K562 (cell line): ENCODE results near the gene MBNL1.

Experiments used
- EHMT2 ChIP-seq: fragments of 450-650 bp; IDR thresholded peaks from 2 replicates; pipeline ENCODE4 v1.6.1; 2018; ENCODE audit warnings: antibody characterized with exemption
- MIER1 ChIP-seq: fragments of 450-650 bp; IDR thresholded peaks from 2 replicates; pipeline ENCODE4 v1.6.1; 2016; ENCODE audit warnings: antibody characterized with exemption, mild to moderate bottlenecking, low read depth
- NR3C1 ChIP-seq: sonication (generic); formaldehyde crosslinking; IDR thresholded peaks from 2 replicates; pipeline ENCODE4 v1.8.1; 2022; ENCODE audit warnings: missing genetic modification reagents
- POLR2AphosphoS2 ChIP-seq: IDR thresholded peaks from 2 replicates; pipeline ENCODE4 v1.6.1; 2012; ENCODE audit warnings: low read length, improper control_type of control experiment
- RAD21 ChIP-seq, 2 experiments: fragments of 250-450 bp in 1 of 2; fragments of 450-650 bp in 1 of 2; sonication (Bioruptor Pico) in 1 of 2; formaldehyde crosslinking in 1 of 2; IDR thresholded peaks in 1 of 2; conservative IDR thresholded peaks in 1 of 2; 2 replicates each; pipeline versions ENCODE4 v1.4.0 to v1.8.0; 2020 to 2022; ENCODE audit warnings: mild to moderate bottlenecking in 2 of 2, moderate library complexity in 1 of 2
- RBBP5 ChIP-seq: fragments of 200-600 bp; sonication (generic); IDR thresholded peaks from 2 replicates; pipeline ENCODE4 v1.6.1; 2012; ENCODE audit warnings: borderline replicate concordance, mild to moderate bottlenecking, low read length, control low read depth, inconsistent platforms; ENCODE audit not compliant: insufficient read depth, poor library complexity, severe bottlenecking
- SIX5 ChIP-seq, 2 experiments: IDR thresholded peaks; 2 replicates each; pipeline ENCODE4 v1.6.1; 2011; ENCODE audit warnings: low read length in 2 of 2, borderline replicate concordance in 1 of 2, low read depth in 1 of 2, mild to moderate bottlenecking in 1 of 2, moderate library complexity in 1 of 2; ENCODE audit not compliant: insufficient read depth in 1 of 2
- TF ChIP-seq, protein P1 (sequence below): fragments of 250-450 bp; sonication (Bioruptor Pico); IDR thresholded peaks from 2 replicates; pipeline ENCODE4 v1.8.0; 2021; ENCODE audit warnings: moderate library complexity, mild to moderate bottlenecking, inconsistent platforms
- TF ChIP-seq, protein P2 (sequence below): fragments of 450-650 bp; IDR thresholded peaks from 2 replicates; pipeline ENCODE4 v1.6.1; 2017; ENCODE audit warnings: antibody characterized with exemption
- TF ChIP-seq, protein P3 (sequence below): IDR thresholded peaks from 3 replicates; pipeline ENCODE4 v1.6.1; 2011; ENCODE audit warnings: borderline replicate concordance, mild to moderate bottlenecking; ENCODE audit not compliant: insufficient read length, insufficient read depth

DNA sequence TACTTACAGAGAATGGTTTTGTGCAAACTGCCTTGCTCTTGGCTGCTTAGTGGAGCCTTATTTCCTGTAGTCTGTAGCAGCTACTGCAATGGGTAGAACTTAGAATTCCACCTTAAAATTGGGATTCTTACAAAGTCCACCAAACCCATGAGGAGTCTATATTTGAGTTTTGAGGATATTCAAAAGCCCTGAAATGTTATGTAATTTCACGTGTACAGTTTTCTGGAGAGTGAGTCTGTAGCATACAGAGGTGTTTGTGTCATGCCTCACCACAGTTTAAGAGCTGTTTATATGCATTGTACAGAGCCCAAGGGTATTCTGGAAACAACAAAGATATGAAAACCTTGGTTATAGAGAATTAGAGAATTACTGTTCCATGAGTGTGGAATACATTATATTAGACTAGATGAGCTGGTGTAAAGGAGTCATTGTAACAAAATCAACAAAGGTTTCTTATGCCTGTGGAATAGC, 114.4 kb downstream of the MBNL1 start:
- TF ChIP-seq, protein P1, sequence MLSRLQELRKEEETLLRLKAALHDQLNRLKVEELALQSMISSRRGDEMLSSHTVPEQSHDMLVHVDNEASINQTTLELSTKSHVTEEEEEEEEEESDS (CRISPR knock-in tag), result no peak
- TF ChIP-seq RBBP5 (no peak), NR3C1 (CRISPR knock-in tag) (no peak), RAD21 (CRISPR knock-in tag; conservative IDR thresholded peaks at IDR 0.05 in 1 of 2, IDR thresholded peaks at IDR 0.05 in 1 of 2) (no peak), POLR2AphosphoS2 (no peak), SIX5 (IDR thresholded peaks at IDR 0.05; ENCODE audit: borderline replicate concordance in 1 of 2, insufficient read depth in 1 of 2, low read depth in 1 of 2, low read length in 2 of 2) (no peak), EHMT2 (no peak), MIER1 (no peak)
- TF ChIP-seq, protein P2, sequence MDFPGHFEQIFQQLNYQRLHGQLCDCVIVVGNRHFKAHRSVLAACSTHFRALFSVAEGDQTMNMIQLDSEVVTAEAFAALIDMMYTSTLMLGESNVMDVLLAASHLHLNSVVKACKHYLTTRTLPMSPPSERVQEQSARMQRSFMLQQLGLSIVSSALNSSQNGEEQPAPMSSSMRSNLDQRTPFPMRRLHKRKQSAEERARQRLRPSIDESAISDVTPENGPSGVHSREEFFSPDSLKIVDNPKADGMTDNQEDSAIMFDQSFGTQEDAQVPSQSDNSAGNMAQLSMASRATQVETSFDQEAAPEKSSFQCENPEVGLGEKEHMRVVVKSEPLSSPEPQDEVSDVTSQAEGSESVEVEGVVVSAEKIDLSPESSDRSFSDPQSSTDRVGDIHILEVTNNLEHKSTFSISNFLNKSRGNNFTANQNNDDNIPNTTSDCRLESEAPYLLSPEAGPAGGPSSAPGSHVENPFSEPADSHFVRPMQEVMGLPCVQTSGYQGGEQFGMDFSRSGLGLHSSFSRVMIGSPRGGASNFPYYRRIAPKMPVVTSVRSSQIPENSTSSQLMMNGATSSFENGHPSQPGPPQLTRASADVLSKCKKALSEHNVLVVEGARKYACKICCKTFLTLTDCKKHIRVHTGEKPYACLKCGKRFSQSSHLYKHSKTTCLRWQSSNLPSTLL, result no peak
- TF ChIP-seq, protein P3, sequence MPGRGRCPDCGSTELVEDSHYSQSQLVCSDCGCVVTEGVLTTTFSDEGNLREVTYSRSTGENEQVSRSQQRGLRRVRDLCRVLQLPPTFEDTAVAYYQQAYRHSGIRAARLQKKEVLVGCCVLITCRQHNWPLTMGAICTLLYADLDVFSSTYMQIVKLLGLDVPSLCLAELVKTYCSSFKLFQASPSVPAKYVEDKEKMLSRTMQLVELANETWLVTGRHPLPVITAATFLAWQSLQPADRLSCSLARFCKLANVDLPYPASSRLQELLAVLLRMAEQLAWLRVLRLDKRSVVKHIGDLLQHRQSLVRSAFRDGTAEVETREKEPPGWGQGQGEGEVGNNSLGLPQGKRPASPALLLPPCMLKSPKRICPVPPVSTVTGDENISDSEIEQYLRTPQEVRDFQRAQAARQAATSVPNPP, result no peak
